ENCODE data around the gene ADGRD1.
"Not testable (repeated sequence)": the region's sequence is repeated elsewhere in the genome, so short reads cannot be mapped to it uniquely, and the experiment has no call there.

Gene ADGRD1

DNA sequence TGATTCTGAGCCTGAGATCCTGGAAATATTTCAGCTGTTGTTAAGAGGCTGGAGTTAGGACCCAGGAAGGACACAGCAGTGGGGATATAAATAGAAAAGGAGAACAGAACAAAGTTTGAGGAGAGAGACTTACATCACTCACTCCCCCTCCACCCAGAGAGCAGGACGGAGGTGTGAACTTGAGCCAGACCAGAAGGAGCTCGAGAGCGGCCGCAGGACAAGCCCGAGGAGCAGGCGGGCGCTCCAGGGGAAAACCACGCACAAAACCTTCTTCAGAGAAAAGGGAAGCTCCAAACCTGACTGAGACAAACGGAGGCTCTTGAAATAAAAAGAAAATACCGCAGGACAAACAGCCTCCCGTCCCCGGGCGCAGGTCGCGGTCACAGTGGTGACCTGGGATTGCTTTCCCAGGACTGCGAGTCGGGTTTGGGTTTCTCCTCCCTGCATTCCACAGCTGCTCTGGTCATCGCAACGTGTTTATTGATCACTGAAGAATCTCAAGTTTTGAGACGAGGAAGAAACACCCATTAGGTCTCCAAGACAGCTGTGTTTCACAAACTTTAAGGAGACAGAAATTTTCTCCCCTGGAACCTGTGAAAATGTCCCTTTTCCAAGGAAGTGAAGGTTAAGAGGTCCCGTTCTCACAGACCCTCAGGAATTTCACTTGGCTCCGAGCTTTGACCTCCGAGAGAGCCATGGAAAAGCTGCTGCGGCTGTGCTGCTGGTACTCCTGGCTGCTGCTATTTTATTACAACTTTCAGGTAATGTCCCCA, at the start of gene ADGRD1:
ADGRD1 (plus strand) TSS at position 137 of the 773 bp plus-strand sequence; CDS start at position 696, 559 bp downstream.
- peak; percentile 65 for DNase-seq (ENCODE audit: low read depth)

GRCh38 chr12:130904064-130904463, 49.6 kb upstream of the ADGRD1 start:
- DNase-seq (ENCODE audit: low read depth): no peak

DNA sequence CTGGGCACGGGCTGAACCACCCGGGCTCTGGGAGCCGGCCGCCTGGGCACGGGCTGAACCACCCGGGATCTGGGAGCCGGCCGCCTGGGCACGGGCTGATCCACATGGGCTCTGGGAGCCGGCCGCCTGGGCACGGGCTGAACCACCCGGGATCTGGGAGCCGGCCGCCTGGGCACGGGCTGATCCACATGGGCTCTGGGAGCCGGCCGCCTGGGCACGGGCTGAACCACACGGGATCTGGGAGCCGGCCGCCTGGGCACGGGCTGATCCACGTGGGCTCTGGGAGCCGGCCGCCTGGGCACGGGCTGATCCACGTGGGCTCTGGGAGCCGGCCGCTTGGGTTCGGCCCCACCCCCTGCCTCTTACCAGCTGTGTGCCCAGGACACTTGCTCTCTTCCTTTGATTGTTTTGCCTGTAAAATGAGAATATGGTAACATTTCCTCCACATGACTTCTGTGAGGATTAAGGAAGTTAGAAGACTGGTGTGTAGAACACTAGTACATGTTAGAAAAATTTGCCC, 48.7 kb upstream of the ADGRD1 start:
- not testable (repeated sequence) for DNase-seq (ENCODE audit: low read depth)

- DNase-seq (ENCODE audit: low read depth): no peak
These were observed 44.6 kb upstream of the ADGRD1 start for GRCh38 chr12:130909111-130909510.

GRCh38 chr12:130911193-130911592, 42.5 kb upstream of the ADGRD1 start:
- no peak for DNase-seq (ENCODE audit: low read depth)

GRCh38 chr12:130911933-130912332, 41.8 kb upstream of the ADGRD1 start:
- DNase-seq (ENCODE audit: low read depth): no peak

DNA sequence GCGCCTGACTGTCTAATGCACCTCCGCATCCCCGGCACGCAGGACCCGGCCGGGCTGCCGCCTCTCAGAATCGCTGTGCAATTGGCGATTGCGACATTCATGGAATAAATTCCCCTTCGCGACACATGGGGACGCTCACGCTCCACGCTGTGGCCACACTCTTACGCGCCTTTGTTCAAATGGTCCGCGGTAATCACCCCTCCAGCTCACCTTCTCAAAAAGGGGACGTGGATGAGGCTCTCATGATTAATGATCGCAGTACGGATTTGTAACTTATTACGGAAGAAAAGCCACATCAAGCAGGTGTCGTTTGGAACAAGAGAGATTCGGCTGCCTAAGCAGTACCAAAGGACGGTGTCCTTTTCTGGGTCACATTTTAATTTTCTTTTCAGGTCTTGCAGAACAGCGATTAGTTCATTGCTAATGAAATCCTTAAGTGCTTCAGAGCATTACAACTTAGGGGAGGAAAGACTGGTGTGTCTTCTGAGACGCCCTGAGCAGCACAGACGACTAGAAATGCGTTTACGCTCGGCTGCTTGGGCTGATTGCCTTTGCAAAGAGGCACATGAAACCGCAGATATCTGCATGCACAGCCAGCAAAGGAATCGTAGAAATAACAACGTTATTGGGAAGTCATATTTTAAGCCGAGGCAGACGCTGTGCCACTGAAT, 37.3 kb upstream of the ADGRD1 start:
- peak; percentile 50 for DNase-seq (ENCODE audit: low read depth)

- DNase-seq (ENCODE audit: low read depth): no peak
These were observed 36.1 kb upstream of the ADGRD1 start for GRCh38 chr12:130917607-130918006.

DNA sequence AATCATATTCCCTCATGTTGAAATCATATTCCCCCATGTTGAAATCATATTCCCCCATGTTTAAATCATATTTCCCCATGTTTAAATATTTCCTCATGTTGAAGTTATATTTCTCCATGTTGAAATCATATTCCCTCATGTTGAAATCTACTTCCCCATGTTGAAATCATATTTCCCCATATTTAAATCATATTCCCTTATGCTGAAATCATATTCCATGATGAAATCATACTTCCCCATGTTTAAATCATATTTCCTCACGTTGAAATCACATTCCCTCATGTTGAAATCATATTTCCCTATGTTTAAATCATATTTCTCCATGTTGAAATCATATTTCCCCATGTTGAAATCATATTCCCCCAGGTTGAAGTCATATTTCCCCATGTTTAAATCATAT, 34.6 kb upstream of the ADGRD1 start:
- DNase-seq (ENCODE audit: low read depth): no peak

GRCh38 chr12:130920119-130920703, 33.5 kb upstream of the ADGRD1 start:
- DNase-seq (ENCODE audit: low read depth): no peak

DNA sequence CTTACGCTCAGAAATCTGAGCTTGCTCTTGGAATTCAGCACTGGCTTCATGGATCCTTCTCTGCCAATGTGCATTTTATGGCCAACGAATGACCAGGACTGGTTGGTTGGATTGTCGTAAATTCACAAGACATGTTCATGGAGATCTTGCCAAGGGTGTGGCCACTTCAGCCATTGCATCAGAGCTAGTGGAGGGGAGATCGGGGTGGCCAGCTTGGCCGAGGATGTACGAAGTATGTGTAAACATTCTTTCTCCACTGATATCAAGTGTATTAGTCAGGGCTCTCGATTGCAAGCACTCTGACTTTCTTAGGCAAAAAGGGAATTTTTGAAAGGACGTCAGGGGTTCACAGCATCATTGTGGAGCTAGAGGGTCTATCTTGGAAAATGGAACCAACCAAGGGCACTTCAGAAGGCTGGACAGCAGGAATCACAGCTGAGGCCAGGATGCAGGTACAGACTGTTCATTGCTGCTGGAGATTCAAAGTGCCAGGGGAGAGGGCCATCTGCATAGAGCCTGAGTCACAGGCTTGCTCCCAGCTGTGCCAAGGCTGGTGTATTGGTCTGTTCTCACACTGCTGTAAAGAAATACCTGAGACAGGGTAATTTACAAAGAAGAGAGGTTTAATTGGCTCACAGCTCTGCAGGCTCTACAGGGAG, 32.9 kb upstream of the ADGRD1 start:
- DNase-seq (ENCODE audit: low read depth): peak; percentile 80

- DNase-seq (ENCODE audit: low read depth): no peak
These were observed 31.2 kb upstream of the ADGRD1 start for GRCh38 chr12:130922511-130922953.

GRCh38 chr12:130924966-130925665, 28.6 kb upstream of the ADGRD1 start:
- no peak for DNase-seq (ENCODE audit: low read depth)

- no peak for DNase-seq (ENCODE audit: low read depth)
These were observed 28.1 kb upstream of the ADGRD1 start for GRCh38 chr12:130925666-130926015.

DNA sequence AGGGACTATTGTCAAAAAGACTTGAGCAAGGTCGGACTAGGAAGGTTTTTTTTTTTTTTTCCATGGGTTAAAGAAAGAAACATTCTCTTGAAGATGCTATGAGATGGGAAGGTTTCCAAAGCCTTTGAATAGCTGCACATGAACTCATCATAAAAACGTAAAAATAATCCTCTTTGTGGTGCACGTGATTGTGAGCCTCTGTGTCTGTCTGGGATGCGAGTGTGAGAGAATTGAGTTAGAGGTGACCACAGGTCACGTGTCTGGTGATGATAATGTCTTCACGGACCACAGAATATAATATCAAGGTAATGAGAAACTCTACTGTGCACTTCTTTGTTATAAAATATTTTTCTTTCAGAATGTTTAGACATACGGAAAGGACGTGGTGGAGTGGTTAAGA, 24.3 kb upstream of the ADGRD1 start:
- DNase-seq (ENCODE audit: low read depth): no peak

GRCh38 chr12:130932061-130932930, 21.4 kb upstream of the ADGRD1 start:
- DNase-seq (ENCODE audit: low read depth): no peak

- DNase-seq (ENCODE audit: low read depth): no peak
These were observed 20.3 kb upstream of the ADGRD1 start for GRCh38 chr12:130933269-130933995.

GRCh38 chr12:130934753-130935152, 19.0 kb upstream of the ADGRD1 start:
- DNase-seq (ENCODE audit: low read depth): no peak

- DNase-seq (ENCODE audit: low read depth): no peak
These were observed 17.1 kb upstream of the ADGRD1 start for GRCh38 chr12:130936561-130936960.

DNA sequence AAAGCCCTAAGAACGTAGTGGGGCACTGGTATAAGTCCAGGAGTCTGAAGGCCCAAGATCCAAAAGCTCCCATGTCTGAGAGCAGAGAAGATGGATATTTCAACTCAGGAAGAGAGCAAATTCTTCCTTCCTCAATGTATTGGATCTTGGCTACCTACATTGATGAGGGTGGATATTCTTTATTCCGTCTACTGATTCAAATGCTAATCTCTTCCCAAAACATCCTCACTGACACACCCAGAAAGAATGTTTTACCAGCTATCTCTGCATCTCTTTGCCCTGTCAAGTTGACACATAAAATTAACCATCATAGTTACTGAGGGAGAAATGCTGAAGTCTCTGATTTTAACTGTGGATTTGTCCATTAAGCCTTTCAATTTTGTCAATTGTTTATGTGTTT, 16.6 kb upstream of the ADGRD1 start:
- no peak for DNase-seq (ENCODE audit: low read depth)
